ENCODE measurements around the gene DUSP5. TPM values are rescaled to one million over a fixed set of nuclear protein-coding genes. Genes with fewer than 3 reads are reported as not detected.
A peak's percentile ranks its signal among the peaks of the same experiment; 100 is the strongest.
"Not testable (repeated sequence)": the region's sequence is repeated elsewhere in the genome, so short reads cannot be mapped to it uniquely, and the experiment has no call there.

Gene DUSP5
- total and polyA plus RNA-seq, 2 of the 4 experiments (the other 2 are of a cell fraction), result 42.1 to 48.1 TPM

GRCh38 chr10:110532628-110533027 is 34.9 kb downstream of the DUSP5 start:
- H2AFZ ChIP-seq (replicated peaks; ENCODE audit: low read length, poor library complexity); H4K5ac ChIP-seq (ENCODE audit: low read depth, low read length); H2BK20ac ChIP-seq (ENCODE audit: low read depth, low read length); H3K4me3 ChIP-seq (ENCODE audit: insufficient read depth, low read depth, low read length); H4K91ac ChIP-seq (ENCODE audit: insufficient read depth, low read depth, low read length); intact Hi-C loops (cut with micrococcal nuclease); H3K56ac ChIP-seq (ENCODE audit: extremely low read depth, insufficient read depth, low read length); H2BK5ac ChIP-seq (ENCODE audit: low read depth, low read length, poor library complexity, severe bottlenecking); H4K20me1 ChIP-seq (ENCODE audit: insufficient read depth, low read length); H3K4me2 ChIP-seq (ENCODE audit: low read depth, low read length); DNase-seq; H3K18ac ChIP-seq (ENCODE audit: low read depth, low read length); ATAC-seq (ENCODE audit: low read depth); in situ Hi-C loops (cut with MboI; ENCODE audit: low sequenced_read_pairs); H2AK5ac ChIP-seq (ENCODE audit: low read depth, low read length); POLR2A ChIA-PET (ENCODE audit: unreplicated experiment); H2BK120ac ChIP-seq (ENCODE audit: low read depth, low read length); H3K9me3 ChIP-seq (ENCODE audit: control insufficient read depth, insufficient read depth, low read length); H4K8ac ChIP-seq (ENCODE audit: low read depth in 2 of 2, low read length in 2 of 2); H3K36me3 ChIP-seq (ENCODE audit: control insufficient read depth, insufficient read depth, low read length); H3K27me3 ChIP-seq (ENCODE audit: control insufficient read depth, insufficient read depth, low read length); H3K14ac ChIP-seq (replicated peaks; ENCODE audit: low read depth, low read length); CTCF ChIA-PET; BruUV-seq (replicated peaks); dilution Hi-C loops (cut with HindIII; ENCODE audit: low sequenced_read_pairs, unreplicated experiment); H2AK9ac ChIP-seq (replicated peaks; ENCODE audit: low read depth, low read length, poor library complexity); H3K9ac ChIP-seq (ENCODE audit: low read depth, low read length); H3K27ac ChIP-seq (ENCODE audit: insufficient read depth, low read length): not testable (repeated sequence)
- peak overlapping the region; percentile 13; the same call in 1 of the 2 replicates for H3K4ac ChIP-seq (ENCODE audit: low read depth, low read length)
- no CpG with 5 or more reads among the region's 4 CpGs for WGBS, 2 experiments (ENCODE audit: extremely low coverage in 2 of 2, insufficient read length in 1 of 2)
- H3K4me1 ChIP-seq (ENCODE audit: control insufficient read depth, insufficient read depth, low read length), result peaks cover 17% of the 10 kb centered on the region
- H2BK15ac ChIP-seq (ENCODE audit: low read depth, low read length), result 0 out of 3 replicates have a peak overlapping the region, but pooled peaks have one; percentile 14
- TF ChIP-seq CEBPB (IDR thresholded peaks at IDR 0.05; ENCODE audit: low read depth, low read length), result peak; percentile 77
- peaks cover 31% of the 10 kb centered on the region for H3K9me1 ChIP-seq (ENCODE audit: insufficient read depth, low read length)
- peaks cover 0 to 20% of the 10 kb centered on the region in 2 experiments; a peak in 2 of 4 replicates for H3K79me1 ChIP-seq (ENCODE audit: low read depth in 1 of 2, low read length in 2 of 2)
- peak overlapping the region; percentile 59; the same call in 1 of the 2 replicates for H3K23ac ChIP-seq (ENCODE audit: low read depth, low read length)
